ENCODE measurements around the gene TWF1. TPM values are rescaled to one million over a fixed set of nuclear protein-coding genes. Genes with fewer than 3 reads are reported as not detected.

TWF1 gene
- total RNA-seq, 1 donor from 2014 or later, result 28.3 TPM

Other genes with a start within 250 kb of the TWF1 start
- 23.0 and 29.1 TPM in 2 replicates for gene PUS7L, start 47.5 kb downstream of the TWF1 start, total RNA-seq
- 21.4 and 23.5 TPM in 2 replicates for gene IRAK4, start 47.4 kb downstream of the TWF1 start, total RNA-seq
- 0.82 and 1.1 TPM in 2 replicates for gene TMEM117, start 29.8 kb upstream of the TWF1 start, total RNA-seq

Measured in activated CD4-positive, alpha-beta T cell treated with anti-CD3 and anti-CD28 coated beads, Interleukin-2, amount 10 ng/mL, durations not matched to agents 24 days and 14 days (primary cell).